DOHH2 (cell line): ENCODE results near the gene MAP3K20.

Experiments
- EZH2phosphoT487 ChIP-seq: fragments of 200-600 bp; sonication (generic); IDR thresholded peaks from 2 replicates; pipeline ENCODE4 v1.6.1; 2017; ENCODE audit warnings: borderline replicate concordance, mild to moderate bottlenecking, antibody characterized with exemption, low read length, moderate library complexity, mixed read lengths
- TF ChIP-seq, protein P1 (sequence below): fragments of 200-600 bp; sonication (generic); IDR thresholded peaks from one replicate; pipeline ENCODE4 v1.5.1; 2014; ENCODE audit warnings: antibody characterized with exemption, mild to moderate bottlenecking, low read depth, low read length; ENCODE audit not compliant: poor library complexity, severe bottlenecking

DNA sequence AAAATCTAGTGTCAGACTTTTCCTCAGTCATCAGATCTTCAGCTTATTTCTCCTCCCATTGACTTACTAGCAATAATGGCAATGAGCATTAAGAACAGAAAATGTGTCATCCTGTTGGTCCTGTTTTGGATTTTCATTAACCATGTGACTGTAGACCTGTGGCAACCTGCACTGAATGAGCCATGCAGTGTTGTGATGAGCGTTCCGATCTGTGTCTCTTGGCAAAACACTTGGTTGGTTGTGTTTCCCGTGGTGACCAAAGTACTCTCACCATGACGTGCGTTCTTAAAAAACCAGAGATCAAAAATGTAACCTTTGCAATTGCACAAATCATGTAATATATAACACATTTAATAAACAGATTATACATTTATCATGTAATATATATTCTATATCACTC is 138.6 kb downstream of the MAP3K20 start:
- TF ChIP-seq, protein P1, sequence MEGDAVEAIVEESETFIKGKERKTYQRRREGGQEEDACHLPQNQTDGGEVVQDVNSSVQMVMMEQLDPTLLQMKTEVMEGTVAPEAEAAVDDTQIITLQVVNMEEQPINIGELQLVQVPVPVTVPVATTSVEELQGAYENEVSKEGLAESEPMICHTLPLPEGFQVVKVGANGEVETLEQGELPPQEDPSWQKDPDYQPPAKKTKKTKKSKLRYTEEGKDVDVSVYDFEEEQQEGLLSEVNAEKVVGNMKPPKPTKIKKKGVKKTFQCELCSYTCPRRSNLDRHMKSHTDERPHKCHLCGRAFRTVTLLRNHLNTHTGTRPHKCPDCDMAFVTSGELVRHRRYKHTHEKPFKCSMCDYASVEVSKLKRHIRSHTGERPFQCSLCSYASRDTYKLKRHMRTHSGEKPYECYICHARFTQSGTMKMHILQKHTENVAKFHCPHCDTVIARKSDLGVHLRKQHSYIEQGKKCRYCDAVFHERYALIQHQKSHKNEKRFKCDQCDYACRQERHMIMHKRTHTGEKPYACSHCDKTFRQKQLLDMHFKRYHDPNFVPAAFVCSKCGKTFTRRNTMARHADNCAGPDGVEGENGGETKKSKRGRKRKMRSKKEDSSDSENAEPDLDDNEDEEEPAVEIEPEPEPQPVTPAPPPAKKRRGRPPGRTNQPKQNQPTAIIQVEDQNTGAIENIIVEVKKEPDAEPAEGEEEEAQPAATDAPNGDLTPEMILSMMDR = no peak
- TF ChIP-seq EZH2phosphoT487 = no peak
